NCI-H2081 (cell line): ENCODE measurements around the gene GRID2IP.
A peak's percentile ranks its signal among the peaks of the same experiment; 100 is the strongest.

Experiments used
- DNase-seq, 2 experiments: peaks; one replicate each; lab custom pipeline; 2025; lab: John Stamatoyannopoulos, UW

GRID2IP gene

GRCh38 chr7:6562106-6562505 is 10.8 kb upstream of the GRID2IP start:
- DNase-seq: no peak

- no peak for DNase-seq
These were observed 8.6 kb upstream of the GRID2IP start for GRCh38 chr7:6559896-6560295.

GRCh38 chr7:6558837-6559236 is 7.6 kb upstream of the GRID2IP start:
- DNase-seq: peak; percentile 5 to 41

GRCh38 chr7:6556196-6556595 is 4.9 kb upstream of the GRID2IP start:
- no peak for DNase-seq

GRCh38 chr7:6554848-6555247 is 3.6 kb upstream of the GRID2IP start:
- DNase-seq: no peak

GRCh38 chr7:6553448-6554044 is 2.3 kb upstream of the GRID2IP start:
- no peak for DNase-seq

GRCh38 chr7:6547400-6547799 is 3.9 kb downstream of the GRID2IP start:
- no peak for DNase-seq

- DNase-seq: no peak
These were observed 4.6 kb downstream of the GRID2IP start for GRCh38 chr7:6546498-6547251.

GRCh38 chr7:6545398-6546126 is 5.7 kb downstream of the GRID2IP start:
- DNase-seq: no peak

GRCh38 chr7:6542368-6542767 is 8.9 kb downstream of the GRID2IP start:
- no peak for DNase-seq

- DNase-seq: peak; percentile 57 to 64
These were observed 14.7 kb downstream of the GRID2IP start for GRCh38 chr7:6536262-6537260.

GRCh38 chr7:6533893-6534495 is 17.3 kb downstream of the GRID2IP start:
- no peak for DNase-seq

GRCh38 chr7:6532516-6532915 is 18.7 kb downstream of the GRID2IP start:
- DNase-seq: no peak

- DNase-seq: no peak
These were observed 19.6 kb downstream of the GRID2IP start for GRCh38 chr7:6531492-6532279.

- DNase-seq: peak in 1 of 2 experiments; percentile 7
These were observed 20.4 kb downstream of the GRID2IP start for GRCh38 chr7:6530626-6531491.

GRCh38 chr7:6529643-6530042 is 21.6 kb downstream of the GRID2IP start:
- DNase-seq: no peak

- DNase-seq: no peak
These were observed 22.7 kb downstream of the GRID2IP start for GRCh38 chr7:6528401-6529130.

GRCh38 chr7:6526997-6527378 is 24.3 kb downstream of the GRID2IP start:
- no peak for DNase-seq
